Measurements from ENCODE around the gene SETD1A.

SETD1A gene

GRCh38 chr16:30982548-30983288, 25.2 kb downstream of the SETD1A start:
- DNase-seq (ENCODE audit: low spot score) = no peak

DNA sequence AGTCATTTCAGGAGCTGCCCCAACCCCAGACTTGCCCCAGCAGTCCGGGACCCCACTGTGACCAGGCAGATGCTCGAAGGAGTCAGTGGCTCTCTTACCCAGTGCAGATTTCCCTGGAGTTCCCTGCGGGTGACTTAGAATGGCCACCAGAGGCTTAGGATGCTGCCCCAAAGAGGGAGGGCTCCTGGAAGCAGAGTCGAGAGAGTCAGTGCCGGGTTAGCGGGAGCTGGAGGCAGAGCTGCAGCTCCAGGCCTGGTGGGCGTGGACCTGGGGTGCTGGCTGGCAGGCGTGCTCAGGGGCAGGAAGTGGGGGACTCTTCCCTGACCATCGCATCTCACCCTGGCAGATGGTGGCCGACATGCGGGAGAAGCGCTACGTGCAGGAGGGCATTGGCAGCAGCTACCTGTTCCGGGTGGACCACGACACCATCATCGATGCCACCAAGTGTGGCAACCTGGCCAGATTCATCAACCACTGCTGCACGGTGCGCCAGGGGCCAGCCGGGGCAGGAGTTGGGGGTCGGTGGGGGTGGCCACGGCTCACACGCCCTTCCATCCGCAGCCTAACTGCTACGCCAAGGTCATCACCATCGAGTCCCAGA, 25.8 kb downstream of the SETD1A start:
- no peak for DNase-seq (ENCODE audit: low spot score)

DNA sequence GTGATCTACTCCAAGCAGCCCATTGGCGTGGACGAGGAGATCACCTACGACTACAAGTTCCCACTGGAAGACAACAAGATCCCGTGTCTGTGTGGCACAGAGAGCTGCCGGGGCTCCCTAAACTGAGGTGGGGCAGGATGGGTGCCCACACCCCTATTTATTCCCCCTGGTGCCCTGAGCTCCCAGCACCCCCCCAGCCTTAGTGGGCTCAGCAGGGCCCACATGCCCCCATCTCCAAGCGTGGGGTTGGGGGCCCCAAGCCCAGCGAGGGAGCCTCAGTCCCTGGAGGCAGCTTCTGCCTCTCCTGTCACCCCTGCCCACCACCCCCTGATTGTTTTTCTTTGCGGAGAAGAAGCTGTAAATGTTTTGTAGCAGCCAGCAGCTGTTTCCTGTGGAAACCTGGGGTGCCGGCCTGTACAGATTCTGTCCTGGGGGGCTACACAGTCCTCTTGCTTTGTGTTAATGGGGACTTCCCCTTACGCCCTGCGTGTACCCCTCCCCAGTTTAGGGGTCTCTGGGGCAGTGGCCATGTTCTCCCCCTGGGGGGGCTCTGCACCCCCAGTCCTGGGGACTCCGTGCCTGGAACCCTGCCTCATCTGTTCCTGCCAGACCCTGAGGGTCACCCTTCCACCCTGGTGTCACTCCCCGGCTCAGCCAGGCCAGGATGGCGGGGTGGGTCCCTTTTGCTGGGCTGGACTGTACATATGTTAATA, 26.5 kb downstream of the SETD1A start:
- no peak for DNase-seq (ENCODE audit: low spot score)

GRCh38 chr16:30984669-30985400, 27.3 kb downstream of the SETD1A start, which contains the start of gene HSD3B7:
HSD3B7 (plus strand) TSS chr16:30985207; CDS start chr16:30985659, 452 bp downstream.
- peak; percentile 55 for DNase-seq (ENCODE audit: low spot score)

DNA sequence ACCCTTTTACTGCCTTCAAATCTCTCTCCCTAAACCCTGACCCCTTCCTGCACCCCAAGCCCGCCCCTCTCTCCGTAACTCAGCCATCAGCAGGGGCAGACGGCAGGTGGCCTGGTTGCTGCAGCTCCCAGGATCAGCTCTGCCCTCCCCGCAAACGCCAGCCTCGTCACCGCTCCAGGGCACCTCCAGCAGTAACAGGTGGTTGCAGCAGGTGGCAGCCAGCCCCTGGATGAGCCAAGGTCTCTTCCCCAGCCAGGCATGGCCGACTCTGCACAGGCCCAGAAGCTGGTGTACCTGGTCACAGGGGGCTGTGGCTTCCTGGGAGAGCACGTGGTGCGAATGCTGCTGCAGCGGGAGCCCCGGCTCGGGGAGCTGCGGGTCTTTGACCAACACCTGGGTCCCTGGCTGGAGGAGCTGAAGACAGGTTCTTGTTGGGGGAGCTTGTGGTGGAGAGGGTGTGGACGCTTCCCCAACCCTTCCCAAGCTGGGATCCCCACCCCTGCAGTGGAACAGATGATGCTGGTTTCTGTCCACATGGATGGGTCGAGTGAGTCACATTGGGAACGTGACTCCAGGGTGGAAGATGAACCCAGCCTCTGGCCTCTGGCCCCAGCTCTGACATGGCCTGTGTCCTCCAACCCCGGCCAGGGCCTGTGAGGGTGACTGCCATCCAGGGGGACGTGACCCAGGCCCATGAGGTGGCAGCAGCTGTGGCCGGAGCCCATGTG, 28.0 kb downstream of the SETD1A start:
- no peak for DNase-seq (ENCODE audit: low spot score)

- no peak for DNase-seq (ENCODE audit: low spot score)
Measured at GRCh38 chr16:30986129-30986991, 28.8 kb downstream of the SETD1A start.

DNA sequence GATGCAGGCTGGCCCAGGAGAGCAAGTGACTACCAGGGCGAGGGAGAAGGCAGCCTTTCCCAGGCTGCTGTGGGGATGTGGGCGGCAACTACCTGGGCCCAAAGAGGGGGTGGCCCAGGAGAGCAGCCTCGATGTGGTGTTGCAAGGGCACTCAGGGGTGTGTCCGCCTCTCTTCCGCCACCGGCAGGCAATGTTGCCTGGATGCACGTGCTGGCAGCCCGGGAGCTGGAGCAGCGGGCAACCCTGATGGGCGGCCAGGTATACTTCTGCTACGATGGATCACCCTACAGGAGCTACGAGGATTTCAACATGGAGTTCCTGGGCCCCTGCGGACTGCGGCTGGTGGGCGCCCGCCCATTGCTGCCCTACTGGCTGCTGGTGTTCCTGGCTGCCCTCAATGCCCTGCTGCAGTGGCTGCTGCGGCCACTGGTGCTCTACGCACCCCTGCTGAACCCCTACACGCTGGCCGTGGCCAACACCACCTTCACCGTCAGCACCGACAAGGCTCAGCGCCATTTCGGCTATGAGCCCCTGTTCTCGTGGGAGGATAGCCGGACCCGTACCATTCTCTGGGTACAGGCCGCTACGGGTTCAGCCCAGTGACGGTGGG, 30.1 kb downstream of the SETD1A start:
- no peak for DNase-seq (ENCODE audit: low spot score)

DNA sequence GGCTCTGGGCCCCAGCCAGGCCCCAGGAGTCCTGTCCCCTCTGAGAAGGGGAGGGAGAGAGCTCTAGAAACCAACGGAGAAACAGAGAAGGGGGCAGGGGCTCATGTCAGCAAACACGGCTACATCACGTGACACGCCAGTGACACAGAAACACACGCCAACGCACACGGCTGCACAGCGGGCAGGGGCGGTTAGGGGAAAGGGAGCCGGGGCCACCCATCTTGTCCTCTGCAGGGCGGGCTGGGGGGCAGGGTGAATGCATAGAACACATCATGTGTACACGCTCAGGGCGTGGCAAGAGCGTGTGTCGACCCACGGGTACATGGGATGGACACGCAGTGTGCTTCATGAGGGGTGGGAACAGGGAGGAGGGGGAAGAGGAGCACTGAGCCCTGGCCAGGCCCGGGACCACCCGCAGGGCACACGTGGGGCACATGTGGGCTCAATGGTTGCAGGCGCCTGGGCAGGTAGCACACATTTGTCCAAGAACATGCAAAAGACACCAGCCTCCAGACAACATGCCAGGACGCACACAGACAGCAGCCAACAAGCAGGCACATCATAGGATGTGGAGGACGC, 32.0 kb downstream of the SETD1A start:
- no peak for DNase-seq (ENCODE audit: low spot score)

DNA sequence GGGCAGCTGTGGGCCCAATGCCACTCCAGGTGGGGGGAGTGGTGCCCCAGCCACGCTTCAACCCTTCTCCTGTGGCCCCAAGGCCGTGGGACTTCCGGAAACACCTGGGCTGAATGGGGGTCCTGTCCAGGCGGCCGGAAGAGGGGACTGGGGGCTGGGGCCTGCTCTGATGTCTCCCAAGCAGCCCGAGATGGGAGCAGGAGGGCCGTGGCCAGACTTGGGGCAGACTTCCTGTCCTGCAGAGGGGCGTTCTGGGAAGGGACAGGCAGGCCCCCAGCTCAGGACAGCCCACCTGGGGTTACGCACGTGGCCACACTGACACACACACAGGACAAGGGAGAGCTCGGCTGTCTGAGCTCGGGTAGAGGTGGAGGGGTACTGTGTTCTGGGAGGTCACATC, 32.6 kb downstream of the SETD1A start:
- DNase-seq (ENCODE audit: low spot score) = no peak

DNA sequence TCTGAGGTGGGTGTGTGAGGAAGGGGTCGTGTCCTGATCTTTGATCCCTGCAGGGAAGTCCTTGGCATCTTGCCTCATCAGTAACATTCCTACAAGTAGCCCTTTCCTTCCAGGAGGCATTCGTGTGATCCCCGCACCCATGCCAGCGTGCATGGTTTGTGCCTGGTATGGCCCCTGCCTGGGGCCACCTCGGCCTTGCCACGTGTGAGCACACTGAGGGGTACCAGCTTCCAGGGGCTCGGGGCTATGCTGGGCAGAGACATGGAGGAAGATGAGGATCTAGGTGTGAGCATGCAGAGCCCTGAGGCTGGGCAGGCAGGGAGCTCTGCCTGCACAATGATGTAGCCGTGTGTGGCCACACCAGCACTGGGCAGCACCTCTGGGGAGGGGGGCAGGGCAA, 33.5 kb downstream of the SETD1A start:
- no peak for DNase-seq (ENCODE audit: low spot score)

GRCh38 chr16:30992276-30992780, 34.8 kb downstream of the SETD1A start:
- DNase-seq (ENCODE audit: low spot score) = no peak

GRCh38 chr16:30992931-30993816, 35.6 kb downstream of the SETD1A start:
- no peak for DNase-seq (ENCODE audit: low spot score)

DNA sequence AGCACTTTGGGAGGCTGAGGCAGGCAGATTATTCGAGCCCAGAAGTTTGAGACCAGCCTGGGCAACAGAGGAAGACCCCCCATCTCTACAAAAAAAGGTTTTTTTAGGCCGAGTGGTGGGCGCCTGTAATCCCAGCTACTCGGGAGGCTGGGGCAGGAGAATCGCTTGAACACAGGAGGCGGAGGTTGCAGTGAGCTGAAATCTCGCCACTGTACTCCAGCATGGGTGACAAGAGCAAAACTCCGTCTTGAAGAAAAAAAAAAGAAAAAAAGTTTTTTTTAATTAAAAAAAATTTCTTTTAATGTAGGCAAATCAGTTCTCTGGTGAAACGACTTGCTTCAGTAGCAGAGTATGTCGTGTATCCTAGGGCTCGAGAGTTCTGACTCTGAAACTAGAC, 38.4 kb downstream of the SETD1A start:
- DNase-seq (ENCODE audit: low spot score) = no peak

- DNase-seq (ENCODE audit: low spot score) = no peak
Measured at GRCh38 chr16:30996324-30996984, 38.9 kb downstream of the SETD1A start.

DNA sequence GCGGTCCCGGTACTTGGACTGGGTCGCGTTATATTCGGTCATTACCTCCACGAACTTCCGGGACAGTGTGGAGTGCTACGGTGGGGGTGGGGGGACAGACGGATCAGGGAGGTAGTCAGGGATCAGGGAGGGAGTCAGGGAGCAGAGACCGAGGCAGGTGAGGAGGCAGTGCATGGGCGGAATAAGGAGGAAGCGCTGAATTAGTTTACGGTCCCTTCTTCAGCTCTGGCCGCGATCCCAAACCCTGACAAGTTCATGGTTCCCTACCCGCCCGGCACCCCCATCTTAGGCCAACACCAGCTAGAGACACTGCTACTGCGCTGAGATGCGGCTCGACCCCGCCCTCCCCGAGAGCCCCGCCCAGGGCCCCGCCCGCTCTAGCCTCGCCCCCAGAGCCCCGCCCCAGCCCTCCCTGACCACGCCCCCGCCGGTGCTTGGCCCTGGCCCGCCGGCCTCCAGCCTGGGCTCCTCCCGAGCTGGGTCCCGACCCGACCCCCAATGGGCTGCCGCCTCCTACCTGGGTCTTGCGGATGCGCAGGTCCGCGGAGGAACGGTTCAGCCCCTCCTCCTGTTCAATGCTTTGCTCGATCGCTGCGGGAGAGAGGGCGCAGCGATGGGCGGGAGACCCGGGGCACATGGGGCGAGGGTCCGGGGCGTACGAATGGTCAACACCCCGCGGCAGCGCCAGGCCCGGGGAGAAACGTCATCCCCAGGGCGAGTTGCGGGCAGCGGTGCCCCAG, 39.6 kb downstream of the SETD1A start:
- DNase-seq (ENCODE audit: low spot score) = peak; percentile 44

GRCh38 chr16:30997725-30998711, 40.5 kb downstream of the SETD1A start:
- no peak for DNase-seq (ENCODE audit: low spot score)

All from globus pallidus (tissue), 1 donor.